HG03342 (cell line): Measurements from ENCODE around the gene ARHGDIG.

Source experiments
- ATAC-seq: cut with Tn5 transposase; IDR thresholded peaks from one replicate; pipeline ENCODE4 v1.9.1; 2021; ENCODE audit warnings: mild to moderate bottlenecking, moderate library complexity; ENCODE audit not compliant: unreplicated experiment

The ARHGDIG gene

GRCh38 chr16:279531-279930, 860 bp upstream of the ARHGDIG start:
- ATAC-seq: no peak

GRCh38 chr16:280005-280460, 358 bp upstream of the ARHGDIG start:
- ATAC-seq: no peak

- no peak for ATAC-seq
Measured at GRCh38 chr16:280991-281659, 734 bp downstream of the ARHGDIG start.

GRCh38 chr16:281660-282255, 1.4 kb downstream of the ARHGDIG start:
- ATAC-seq: no peak

- ATAC-seq: no peak
Measured at GRCh38 chr16:282491-282890, 2.1 kb downstream of the ARHGDIG start.

- no peak for ATAC-seq
Measured at GRCh38 chr16:283033-283805, 2.8 kb downstream of the ARHGDIG start, which contains the start of gene PDIA2. TSS of gene PDIA2 (plus strand) at chr16:283164. CDS start at chr16:283170, 6 bp downstream.

- no peak for ATAC-seq
Measured at GRCh38 chr16:284204-285120, 4.1 kb downstream of the ARHGDIG start.

GRCh38 chr16:285146-286055, 5.0 kb downstream of the ARHGDIG start:
- ATAC-seq: no peak

GRCh38 chr16:286491-287297, 6.3 kb downstream of the ARHGDIG start:
- ATAC-seq: no peak

GRCh38 chr16:287298-287811, 7.0 kb downstream of the ARHGDIG start:
- ATAC-seq: no peak

- no peak for ATAC-seq
Measured at GRCh38 chr16:287981-288920, 7.9 kb downstream of the ARHGDIG start.

- ATAC-seq: no peak
Measured at GRCh38 chr16:289395-289997, 9.1 kb downstream of the ARHGDIG start.

GRCh38 chr16:290015-290680, 9.8 kb downstream of the ARHGDIG start:
- no peak for ATAC-seq

GRCh38 chr16:290681-291405, 10.5 kb downstream of the ARHGDIG start:
- no peak for ATAC-seq

- ATAC-seq: no peak
Measured at GRCh38 chr16:291539-291938, 11.1 kb downstream of the ARHGDIG start.
